Loucy (cell line): ENCODE measurements around the gene TEAD3.

Source experiments
- EZH2phosphoT487 ChIP-seq: fragments of 200-600 bp; IDR thresholded peaks from 2 replicates; pipeline ENCODE4 v1.6.1; 2018; ENCODE audit warnings: antibody characterized with exemption, mild to moderate bottlenecking, moderate library complexity, borderline replicate concordance
- TF ChIP-seq, protein P1 (sequence below): fragments of 200-600 bp; sonication (generic); conservative IDR thresholded peaks from 2 replicates; pipeline ENCODE4 v1.5.1; 2014; ENCODE audit warnings: mild to moderate bottlenecking, antibody characterized with exemption, low read length

DNA sequence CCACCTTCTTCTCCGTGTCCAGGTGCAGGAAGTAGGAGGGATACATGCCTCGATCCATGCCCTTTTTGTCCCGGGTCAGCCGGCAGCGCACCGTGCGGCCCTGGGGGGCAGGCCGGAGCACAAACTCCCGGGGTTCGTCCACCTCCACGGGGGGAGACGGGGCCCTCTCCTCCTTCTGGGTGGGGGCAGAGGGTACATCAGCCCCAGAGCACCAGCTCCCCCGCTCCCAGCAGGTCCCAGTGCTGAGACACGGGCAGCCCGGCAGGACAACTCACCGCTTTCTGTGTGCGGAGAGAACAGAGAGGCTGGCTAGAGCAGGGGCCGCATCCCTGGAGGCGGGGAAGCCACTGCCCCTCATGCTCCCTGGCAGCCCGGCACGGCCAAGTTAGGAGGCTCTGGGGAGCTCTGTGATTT, 9.1 kb upstream of the TEAD3 start:
- TF ChIP-seq, protein P1, sequence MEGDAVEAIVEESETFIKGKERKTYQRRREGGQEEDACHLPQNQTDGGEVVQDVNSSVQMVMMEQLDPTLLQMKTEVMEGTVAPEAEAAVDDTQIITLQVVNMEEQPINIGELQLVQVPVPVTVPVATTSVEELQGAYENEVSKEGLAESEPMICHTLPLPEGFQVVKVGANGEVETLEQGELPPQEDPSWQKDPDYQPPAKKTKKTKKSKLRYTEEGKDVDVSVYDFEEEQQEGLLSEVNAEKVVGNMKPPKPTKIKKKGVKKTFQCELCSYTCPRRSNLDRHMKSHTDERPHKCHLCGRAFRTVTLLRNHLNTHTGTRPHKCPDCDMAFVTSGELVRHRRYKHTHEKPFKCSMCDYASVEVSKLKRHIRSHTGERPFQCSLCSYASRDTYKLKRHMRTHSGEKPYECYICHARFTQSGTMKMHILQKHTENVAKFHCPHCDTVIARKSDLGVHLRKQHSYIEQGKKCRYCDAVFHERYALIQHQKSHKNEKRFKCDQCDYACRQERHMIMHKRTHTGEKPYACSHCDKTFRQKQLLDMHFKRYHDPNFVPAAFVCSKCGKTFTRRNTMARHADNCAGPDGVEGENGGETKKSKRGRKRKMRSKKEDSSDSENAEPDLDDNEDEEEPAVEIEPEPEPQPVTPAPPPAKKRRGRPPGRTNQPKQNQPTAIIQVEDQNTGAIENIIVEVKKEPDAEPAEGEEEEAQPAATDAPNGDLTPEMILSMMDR: no peak
- no peak for TF ChIP-seq EZH2phosphoT487
